ENCODE results near the gene BTBD1. TPM values are rescaled to one million over a fixed set of nuclear protein-coding genes. Genes with fewer than 3 reads are reported as not detected.

The BTBD1 gene
- total and polyA plus RNA-seq, 7 experiments from 2014 or later, result 35.0 to 57.6 (median 38.0) TPM

GRCh38 chr15:83106994-83107840 lies 40.2 kb upstream of the BTBD1 start, which contains the start of gene TM6SF1:
TM6SF1 (plus strand) TSS chr15:83107645; CDS start chr15:83107681, 36 bp downstream.
- Mint-ChIP-seq H3K36me3 (peaks cover 0 to 25% (median 3%) of the 10 kb centered on the region in 5 donors), H3K27me3 (peaks cover 26 to 66% (median 53%) of the 10 kb centered on the region in 5 donors), H3K9me3 (peaks cover 0 to 7% (median 0%) of the 10 kb centered on the region in 11 donors), H3K4me3 (peak within 1 kb of the TSS; percentile 75 to 97 (median 78)), H3K4me1 (peaks cover 11 to 35% (median 17%) of the 10 kb centered on the region in 7 donors), H3K27ac (peak within 1 kb of the TSS in 1 of 9 donors; percentile 90)
- Histone ChIP-seq H3K4me3 (ENCODE audit: low read length) (peak within 1 kb of the TSS; percentile 22), H3K9me3 (ENCODE audit: control insufficient read depth in 2 of 3, low read length in 3 of 3) (no peaks in the 10 kb centered on the region), H3K27ac (ENCODE audit: low read depth, low read length) (no peak within 1 kb of the TSS), H3K4me1 (ENCODE audit: control insufficient read depth in 2 of 2, insufficient read depth in 2 of 2, low read length in 2 of 2) (peaks cover 0 to 10% of the 10 kb centered on the region in 2 donors), H3K27me3 (ENCODE audit: control insufficient read depth in 2 of 2, insufficient read depth in 2 of 2, low read length in 2 of 2) (no peaks in the 10 kb centered on the region), H3K36me3 (ENCODE audit: control insufficient read depth in 2 of 3, insufficient read depth in 3 of 3, low read length in 3 of 3) (no peaks in the 10 kb centered on the region)
- intact Hi-C loops (cut with micrococcal nuclease), result loop anchor here in 1 of 2 donors (1.0 to 5.0 kb wide), 3 partner anchors 55 to 298 kb away; partner anchors contain the start of genes C15orf40 and WHAMM
- CTCF ChIA-PET, result no interaction called here
- ATAC-seq (peak; percentile 41), DNase-seq (peak in 3 of 9 donors; percentile 13 to 62 (median 14))
- POLR2A ChIA-PET, result interaction anchor here (0.6 kb wide), 1 partner anchor 9 kb away, joined by 4 read pairs; no protein-coding TSS in a partner anchor

DNA sequence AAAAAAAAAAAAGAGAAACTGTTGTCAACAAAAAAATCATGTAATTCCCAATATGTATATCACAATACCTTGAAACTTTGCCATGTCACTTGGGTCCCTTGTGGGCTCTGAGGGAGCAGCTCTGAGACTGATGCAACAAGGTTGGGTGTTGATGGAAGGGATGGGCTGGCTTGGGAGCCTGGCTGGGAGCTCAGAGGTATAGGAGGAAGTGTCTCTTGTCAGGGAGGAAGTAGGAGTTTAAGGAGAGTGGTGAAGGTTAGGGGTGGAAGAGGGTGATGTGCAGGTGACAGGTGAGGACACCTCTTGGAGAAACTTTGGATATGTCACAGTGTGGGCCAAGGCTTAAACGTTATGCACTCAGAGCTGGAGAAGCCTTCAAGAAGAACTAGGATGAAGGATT lies 38.4 kb upstream of the BTBD1 start:
- DNase-seq (no peak), ATAC-seq (no peak)
- intact Hi-C loops (cut with micrococcal nuclease), result loop anchor here in 1 of 2 donors (5.0 kb wide), 1 partner anchor 57 kb away; no protein-coding TSS in a partner anchor
- ChIA-PET POLR2A (no interaction called here), CTCF (no interaction called here)
- H3K4me3 ChIP-seq (ENCODE audit: low read length), result no peak overlapping the region
- no peaks in the 10 kb centered on the region for H3K27me3 ChIP-seq (ENCODE audit: control insufficient read depth in 2 of 2, insufficient read depth in 2 of 2, low read length in 2 of 2)
- Mint-ChIP-seq H3K27me3 (peaks cover 40 to 67% (median 55%) of the 10 kb centered on the region in 5 donors), H3K9me3 (peaks cover 0 to 5% (median 0%) of the 10 kb centered on the region in 11 donors), H3K27ac (no peak overlapping the region), H3K4me3 (peak overlapping the region in 7 of 10 donors; percentile 6 to 75 (median 44)), H3K4me1 (peaks cover 10 to 31% (median 17%) of the 10 kb centered on the region in 7 donors), H3K36me3 (peaks cover 0 to 14% (median 0%) of the 10 kb centered on the region in 5 donors)
- H3K9me3 ChIP-seq (ENCODE audit: control insufficient read depth in 2 of 3, low read length in 3 of 3), result no peaks in the 10 kb centered on the region
- no peak overlapping the region for H3K27ac ChIP-seq (ENCODE audit: low read depth, low read length)
- H3K36me3 ChIP-seq (ENCODE audit: control insufficient read depth in 2 of 3, insufficient read depth in 3 of 3, low read length in 3 of 3), result no peaks in the 10 kb centered on the region
- H3K4me1 ChIP-seq (ENCODE audit: control insufficient read depth in 2 of 2, insufficient read depth in 2 of 2, low read length in 2 of 2), result peaks cover 0 to 10% of the 10 kb centered on the region in 2 donors

GRCh38 chr15:83104141-83104540 lies 37.1 kb upstream of the BTBD1 start:
- no peak overlapping the region for H3K27ac Mint-ChIP-seq
- peaks cover 0 to 5% (median 0%) of the 10 kb centered on the region in 11 donors for H3K9me3 Mint-ChIP-seq
- Histone ChIP-seq H3K27ac (ENCODE audit: low read depth, low read length) (no peak overlapping the region), H3K4me3 (ENCODE audit: low read length) (no peak overlapping the region), H3K36me3 (ENCODE audit: control insufficient read depth in 2 of 3, insufficient read depth in 3 of 3, low read length in 3 of 3) (no peaks in the 10 kb centered on the region), H3K27me3 (ENCODE audit: control insufficient read depth in 2 of 2, insufficient read depth in 2 of 2, low read length in 2 of 2) (no peaks in the 10 kb centered on the region), H3K4me1 (ENCODE audit: control insufficient read depth in 2 of 2, insufficient read depth in 2 of 2, low read length in 2 of 2) (peaks cover 0 to 10% of the 10 kb centered on the region in 2 donors), H3K9me3 (ENCODE audit: control insufficient read depth in 2 of 3, low read length in 3 of 3) (no peaks in the 10 kb centered on the region)
- ATAC-seq, result no peak
- no peak overlapping the region for H3K4me3 Mint-ChIP-seq
- intact Hi-C loops (cut with micrococcal nuclease), result no loop called here
- POLR2A ChIA-PET, result no interaction called here
- H3K4me1 Mint-ChIP-seq, result peaks cover 7 to 19% (median 15%) of the 10 kb centered on the region in 7 donors
- DNase-seq, result no peak
- H3K36me3 Mint-ChIP-seq, result peaks cover 0 to 7% (median 0%) of the 10 kb centered on the region in 5 donors
- peaks cover 44 to 59% (median 57%) of the 10 kb centered on the region in 5 donors for H3K27me3 Mint-ChIP-seq
- CTCF ChIA-PET, result no interaction called here

DNA sequence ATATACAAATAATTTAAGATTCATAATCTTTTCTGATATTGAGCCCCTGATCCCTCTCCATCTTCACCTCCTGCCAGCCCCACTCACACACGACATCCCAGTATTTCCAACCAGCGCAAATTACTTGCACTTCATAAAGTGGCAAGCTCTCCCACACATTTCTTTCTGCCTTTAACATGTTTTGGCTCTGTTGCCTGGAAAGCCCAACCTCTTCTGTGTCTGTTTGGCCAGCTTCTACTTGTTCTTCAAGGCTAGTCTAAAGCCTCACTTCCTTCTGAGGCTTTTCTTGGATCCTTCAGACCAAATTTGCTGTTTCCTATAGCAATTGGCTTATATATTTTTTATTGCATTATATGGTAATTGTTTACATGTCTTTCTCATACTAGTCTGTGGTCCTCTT lies 35.3 kb upstream of the BTBD1 start:
- H3K4me1 ChIP-seq (ENCODE audit: control insufficient read depth in 2 of 2, insufficient read depth in 2 of 2, low read length in 2 of 2), result no peaks in the 10 kb centered on the region
- H3K36me3 ChIP-seq (ENCODE audit: control insufficient read depth in 2 of 3, insufficient read depth in 3 of 3, low read length in 3 of 3), result no peaks in the 10 kb centered on the region
- Mint-ChIP-seq H3K36me3 (peaks cover 0 to 6% (median 3%) of the 10 kb centered on the region in 5 donors), H3K27ac (no peak overlapping the region), H3K4me3 (no peak overlapping the region), H3K4me1 (peaks cover 2 to 8% (median 5%) of the 10 kb centered on the region in 7 donors), H3K9me3 (peaks cover 0 to 17% (median 9%) of the 10 kb centered on the region in 11 donors), H3K27me3 (peaks cover 34 to 66% (median 47%) of the 10 kb centered on the region in 5 donors)
- POLR2A ChIA-PET, result no interaction called here
- H3K27me3 ChIP-seq (ENCODE audit: control insufficient read depth in 2 of 2, insufficient read depth in 2 of 2, low read length in 2 of 2), result no peaks in the 10 kb centered on the region
- intact Hi-C loops (cut with micrococcal nuclease), result no loop called here
- H3K9me3 ChIP-seq (ENCODE audit: control insufficient read depth in 2 of 3, low read length in 3 of 3), result peaks cover 0 to 4% (median 0%) of the 10 kb centered on the region in 3 experiments
- H3K27ac ChIP-seq (ENCODE audit: low read depth, low read length), result no peak overlapping the region
- ATAC-seq (no peak), DNase-seq (no peak)
- CTCF ChIA-PET, result no interaction called here
- no peak overlapping the region for H3K4me3 ChIP-seq (ENCODE audit: low read length)

- peak overlapping the region in 1 of 9 donors; percentile 62 for H3K27ac Mint-ChIP-seq
- no peak overlapping the region for H3K27ac ChIP-seq (ENCODE audit: low read depth, low read length)
- ATAC-seq (peak; percentile 27), DNase-seq (no peak)
- H3K36me3 ChIP-seq (ENCODE audit: control insufficient read depth in 2 of 3, insufficient read depth in 3 of 3, low read length in 3 of 3), result no peaks in the 10 kb centered on the region
- H3K4me3 Mint-ChIP-seq, result no peak overlapping the region
- H3K27me3 ChIP-seq (ENCODE audit: control insufficient read depth in 2 of 2, insufficient read depth in 2 of 2, low read length in 2 of 2), result no peaks in the 10 kb centered on the region
- H3K27me3 Mint-ChIP-seq, result peaks cover 28 to 71% (median 40%) of the 10 kb centered on the region in 5 donors
- intact Hi-C loops (cut with micrococcal nuclease), result no loop called here
- H3K4me1 ChIP-seq (ENCODE audit: control insufficient read depth in 2 of 2, insufficient read depth in 2 of 2, low read length in 2 of 2), result no peaks in the 10 kb centered on the region
- ChIA-PET POLR2A (no interaction called here), CTCF (no interaction called here)
- peaks cover 0 to 4% (median 0%) of the 10 kb centered on the region in 3 experiments for H3K9me3 ChIP-seq (ENCODE audit: control insufficient read depth in 2 of 3, low read length in 3 of 3)
- H3K4me1 Mint-ChIP-seq, result no peaks in the 10 kb centered on the region
- H3K36me3 Mint-ChIP-seq, result peaks cover 0 to 3% (median 0%) of the 10 kb centered on the region in 5 donors
- H3K4me3 ChIP-seq (ENCODE audit: low read length), result no peak overlapping the region
- H3K9me3 Mint-ChIP-seq, result peaks cover 0 to 17% (median 9%) of the 10 kb centered on the region in 11 donors
Measured at GRCh38 chr15:83100097-83100646, 33.1 kb upstream of the BTBD1 start.

GRCh38 chr15:83099290-83099689 lies 32.2 kb upstream of the BTBD1 start:
- intact Hi-C loops (cut with micrococcal nuclease), result no loop called here
- peaks cover 0 to 3% (median 0%) of the 10 kb centered on the region in 5 donors for H3K36me3 Mint-ChIP-seq
- H3K9me3 Mint-ChIP-seq, result peaks cover 0 to 17% (median 9%) of the 10 kb centered on the region in 11 donors
- H3K9me3 ChIP-seq (ENCODE audit: control insufficient read depth in 2 of 3, low read length in 3 of 3), result peaks cover 0 to 4% (median 0%) of the 10 kb centered on the region in 3 experiments
- H3K4me3 ChIP-seq (ENCODE audit: low read length), result no peak overlapping the region
- no peaks in the 10 kb centered on the region for H3K27me3 ChIP-seq (ENCODE audit: control insufficient read depth in 2 of 2, insufficient read depth in 2 of 2, low read length in 2 of 2)
- H3K27me3 Mint-ChIP-seq, result peaks cover 23 to 70% (median 33%) of the 10 kb centered on the region in 5 donors
- DNase-seq (no peak), ATAC-seq (no peak)
- no peaks in the 10 kb centered on the region for H3K4me1 Mint-ChIP-seq
- H3K27ac Mint-ChIP-seq, result no peak overlapping the region
- CTCF ChIA-PET, result no interaction called here
- no peaks in the 10 kb centered on the region for H3K4me1 ChIP-seq (ENCODE audit: control insufficient read depth in 2 of 2, insufficient read depth in 2 of 2, low read length in 2 of 2)
- no peaks in the 10 kb centered on the region for H3K36me3 ChIP-seq (ENCODE audit: control insufficient read depth in 2 of 3, insufficient read depth in 3 of 3, low read length in 3 of 3)
- no peak overlapping the region for H3K4me3 Mint-ChIP-seq
- H3K27ac ChIP-seq (ENCODE audit: low read depth, low read length), result no peak overlapping the region
- POLR2A ChIA-PET, result no interaction called here

All from naive thymus-derived CD4-positive, alpha-beta T cell (primary cell).